NK-92 (cell line): Measurements from ENCODE around the gene SLU7.

Experiments
- DNase-seq: peaks from one replicate; lab custom pipeline; 2025; ENCODE audit not compliant: unreplicated experiment; lab: John Stamatoyannopoulos, UW

SLU7 gene

GRCh38 chr5:160418561-160419457, at the start of gene SLU7:
Gene SLU7 (minus strand): TSS chr5:160419081. CDS start chr5:160415294, 3,787 bp downstream.
- peak; percentile 58 for DNase-seq

DNA sequence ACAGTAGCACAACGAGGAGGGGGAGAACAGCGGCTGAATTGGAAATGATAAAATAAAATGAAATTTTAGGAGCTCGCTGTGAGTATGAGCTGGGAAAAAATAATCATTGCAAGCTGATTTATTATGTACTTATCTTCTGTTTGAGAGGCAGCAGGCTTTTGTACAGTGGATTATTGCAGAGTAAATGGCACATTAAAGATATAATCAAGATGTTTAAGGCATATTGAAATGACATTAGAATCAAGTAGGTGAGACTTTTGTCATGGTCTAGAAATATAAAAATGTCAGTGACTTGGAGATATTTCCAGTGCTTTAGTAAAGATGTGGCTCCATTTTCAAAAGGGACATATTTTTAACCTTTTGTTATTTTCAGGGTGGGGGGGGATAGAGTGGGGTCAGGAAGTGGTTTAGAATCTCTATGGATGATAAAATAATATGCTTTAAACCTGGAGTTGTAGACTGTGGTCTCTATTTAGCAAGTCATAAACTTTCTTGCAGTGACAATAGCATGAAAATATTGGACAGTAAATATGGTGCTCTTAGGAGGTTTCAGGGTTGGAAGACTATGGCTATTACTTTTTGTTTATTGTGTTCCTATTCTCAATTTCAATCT, 49.6 kb upstream of the SLU7 start:
- no peak for DNase-seq

GRCh38 chr5:160467555-160468362, 48.9 kb upstream of the SLU7 start:
- no peak for DNase-seq

GRCh38 chr5:160466889-160467554, 48.1 kb upstream of the SLU7 start:
- DNase-seq = no peak

GRCh38 chr5:160466116-160466515, 47.2 kb upstream of the SLU7 start:
- DNase-seq = no peak

- DNase-seq = no peak
These were observed 45.6 kb upstream of the SLU7 start for GRCh38 chr5:160464466-160464797.

- DNase-seq = no peak
These were observed 45.0 kb upstream of the SLU7 start for GRCh38 chr5:160463740-160464465.

- no peak for DNase-seq
These were observed 44.3 kb upstream of the SLU7 start for GRCh38 chr5:160463227-160463626.

DNA sequence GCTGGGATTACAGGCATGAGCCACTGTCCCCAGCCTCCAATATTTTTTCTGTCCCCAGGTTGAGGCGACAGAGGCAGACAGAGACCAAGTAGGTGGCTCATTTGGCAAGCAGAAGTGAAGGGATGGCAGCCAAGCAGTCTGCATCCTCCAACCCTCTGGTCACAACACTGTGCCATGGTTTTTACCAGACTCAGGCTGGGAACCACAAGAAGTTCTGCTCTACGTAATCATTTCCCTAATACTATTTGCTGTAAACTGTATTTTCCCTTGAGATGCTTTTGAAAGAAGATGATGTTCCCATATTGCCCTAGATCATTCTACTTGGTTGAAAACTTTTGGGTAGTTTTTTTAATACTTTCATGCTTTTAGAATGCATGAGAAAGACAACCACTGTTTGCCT, 43.3 kb upstream of the SLU7 start:
- DNase-seq = no peak

- DNase-seq = no peak
These were observed 42.5 kb upstream of the SLU7 start for GRCh38 chr5:160461378-160461777.

GRCh38 chr5:160460377-160461049, 41.6 kb upstream of the SLU7 start:
- no peak for DNase-seq

DNA sequence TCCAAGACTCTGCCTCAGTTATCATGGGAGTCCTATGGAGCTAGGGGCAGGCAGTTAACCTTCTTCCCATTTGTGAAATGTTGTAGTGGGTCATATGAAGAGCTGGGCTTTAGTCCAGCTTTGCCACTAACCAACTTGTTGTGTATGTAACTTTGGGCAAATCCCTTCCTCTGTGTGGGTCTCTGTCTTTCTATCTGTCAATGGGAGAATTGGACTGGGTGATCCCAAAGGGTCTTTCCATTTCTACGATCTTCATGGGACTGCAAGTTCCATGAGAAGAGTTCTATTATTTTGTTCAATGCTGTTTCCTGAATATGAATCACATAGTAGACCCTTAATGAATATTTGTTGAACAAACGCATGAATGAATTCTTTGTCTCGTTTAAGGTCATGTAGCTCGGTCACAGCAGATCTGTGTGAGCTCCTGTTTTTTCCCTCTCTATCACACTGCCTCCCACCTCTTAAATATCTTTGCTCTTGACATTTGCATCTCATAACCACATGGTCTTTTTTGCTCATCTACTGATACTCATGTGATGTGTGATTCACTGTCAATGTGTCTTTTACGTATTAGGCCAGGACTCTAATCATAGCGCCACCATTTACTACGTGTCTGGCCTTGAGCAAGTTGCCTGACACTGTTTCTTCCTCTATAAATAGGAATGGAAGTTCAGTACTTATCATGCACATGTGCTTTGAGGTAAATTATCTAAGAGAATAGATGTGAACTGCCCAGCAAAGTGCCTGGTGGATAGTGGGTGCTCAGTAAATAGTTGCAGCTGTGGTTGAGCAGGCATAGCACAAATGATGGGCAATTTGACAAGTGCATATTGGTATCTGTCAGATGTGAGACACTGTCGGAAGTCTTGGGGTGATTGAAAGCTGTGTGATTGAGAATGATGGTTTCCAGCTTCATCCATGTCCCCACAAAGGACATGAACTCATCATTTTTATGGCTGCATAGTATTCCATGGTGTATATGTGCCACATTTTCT, 40.2 kb upstream of the SLU7 start:
- no peak for DNase-seq

GRCh38 chr5:160457252-160457651, 38.4 kb upstream of the SLU7 start:
- no peak for DNase-seq

GRCh38 chr5:160456480-160457177, 37.7 kb upstream of the SLU7 start:
- no peak for DNase-seq

- no peak for DNase-seq
These were observed 36.7 kb upstream of the SLU7 start for GRCh38 chr5:160455600-160455999.

DNA sequence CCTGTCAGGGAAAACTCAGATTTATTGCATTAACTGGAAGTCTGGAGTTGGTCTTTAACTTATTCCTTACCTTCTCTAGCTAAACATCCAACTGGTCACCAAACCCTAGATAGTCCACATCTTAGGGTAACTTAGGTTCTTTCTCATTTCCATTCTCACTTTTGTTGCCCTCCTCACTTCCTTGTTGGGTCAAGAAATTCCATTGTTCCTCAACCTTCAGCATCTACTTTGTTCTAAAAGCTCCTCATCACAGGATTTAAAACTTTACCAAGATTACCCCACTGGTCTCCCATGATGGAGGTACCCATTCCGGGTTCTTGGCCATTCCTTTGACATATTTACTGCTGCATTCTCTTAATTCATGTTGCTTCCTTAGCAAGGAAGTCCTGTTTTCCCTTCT, 34.9 kb upstream of the SLU7 start:
- DNase-seq = no peak

GRCh38 chr5:160452795-160453194, 33.9 kb upstream of the SLU7 start:
- DNase-seq = no peak

DNA sequence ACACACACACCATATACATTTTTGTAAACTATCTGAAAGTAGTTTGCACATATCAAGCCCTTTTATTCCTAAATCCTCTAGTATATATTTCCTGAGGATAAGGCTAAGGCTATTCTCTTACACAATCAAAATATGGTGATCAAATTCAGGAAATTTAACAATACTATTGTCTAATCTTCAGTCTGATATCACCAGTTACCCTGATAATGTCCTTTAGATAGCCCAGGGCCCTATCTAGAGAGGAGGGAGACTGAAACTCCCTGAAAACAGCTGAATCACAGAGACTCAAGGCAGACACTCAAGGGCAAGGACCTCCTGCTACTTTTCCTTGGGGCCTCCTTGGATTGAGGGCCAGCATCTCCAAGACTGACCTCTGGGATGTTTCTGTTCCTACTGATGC, 33.2 kb upstream of the SLU7 start:
- DNase-seq = no peak
